HEK293 (cell line): ENCODE data around the gene CFL1.

ENCODE experiments used
- ZBTB10 ChIP-seq: fragments of 450-650 bp; formaldehyde crosslinking; IDR thresholded peaks from 2 replicates; pipeline ENCODE4 v1.5.1; 2016; ENCODE audit warnings: missing biosample characterization, missing genetic modification characterization
- ZNF776 ChIP-seq: fragments of 450-650 bp; formaldehyde crosslinking; IDR thresholded peaks from 2 replicates; pipeline ENCODE4 v1.5.0; 2017; ENCODE audit warnings: missing biosample characterization, missing genetic modification characterization, borderline replicate concordance
- TF ChIP-seq, protein P1 (sequence below): fragments of 450-650 bp; formaldehyde crosslinking; IDR thresholded peaks from 2 replicates; pipeline ENCODE4 v1.5.1; 2016; ENCODE audit warnings: missing biosample characterization, missing genetic modification characterization
- TF ChIP-seq, protein P2 (sequence below): fragments of 450-650 bp; formaldehyde crosslinking; IDR thresholded peaks from 2 replicates; pipeline ENCODE4 v1.5.1; 2016; ENCODE audit warnings: missing biosample characterization, missing genetic modification characterization

DNA sequence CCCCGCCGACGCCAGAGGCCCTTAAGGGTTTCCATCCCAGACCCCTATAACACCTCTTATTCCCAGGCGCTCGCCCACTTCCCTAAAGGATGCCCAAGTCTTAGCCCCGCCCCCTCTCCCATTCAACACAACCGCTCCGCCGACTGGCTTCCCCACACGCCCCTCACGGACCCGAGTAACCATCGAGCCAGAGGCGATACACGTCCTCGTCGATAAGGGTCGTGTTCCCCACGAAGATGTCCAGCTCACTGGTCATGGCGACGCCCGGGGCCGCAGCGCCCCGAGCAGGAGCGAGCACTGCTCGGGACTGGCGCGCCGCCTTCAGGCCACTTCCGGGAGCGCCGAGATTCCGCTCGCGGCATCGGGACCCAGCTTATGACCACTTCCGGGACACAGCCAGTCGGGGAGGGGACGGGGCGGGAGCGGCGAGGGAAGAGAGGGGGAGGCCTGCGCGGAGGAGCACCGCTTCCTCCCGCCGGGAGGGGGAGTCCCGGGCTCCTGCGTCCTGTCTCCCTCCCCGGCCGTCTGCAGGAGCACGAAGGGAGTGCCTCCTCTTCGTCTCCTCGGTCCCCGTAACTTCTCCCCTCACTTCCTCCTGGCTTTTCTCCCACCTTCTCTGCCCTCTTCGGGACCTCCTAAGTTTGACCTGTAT is 30.3 kb upstream of the CFL1 start, which contains the start of gene FIBP:
- TF ChIP-seq, protein P1, sequence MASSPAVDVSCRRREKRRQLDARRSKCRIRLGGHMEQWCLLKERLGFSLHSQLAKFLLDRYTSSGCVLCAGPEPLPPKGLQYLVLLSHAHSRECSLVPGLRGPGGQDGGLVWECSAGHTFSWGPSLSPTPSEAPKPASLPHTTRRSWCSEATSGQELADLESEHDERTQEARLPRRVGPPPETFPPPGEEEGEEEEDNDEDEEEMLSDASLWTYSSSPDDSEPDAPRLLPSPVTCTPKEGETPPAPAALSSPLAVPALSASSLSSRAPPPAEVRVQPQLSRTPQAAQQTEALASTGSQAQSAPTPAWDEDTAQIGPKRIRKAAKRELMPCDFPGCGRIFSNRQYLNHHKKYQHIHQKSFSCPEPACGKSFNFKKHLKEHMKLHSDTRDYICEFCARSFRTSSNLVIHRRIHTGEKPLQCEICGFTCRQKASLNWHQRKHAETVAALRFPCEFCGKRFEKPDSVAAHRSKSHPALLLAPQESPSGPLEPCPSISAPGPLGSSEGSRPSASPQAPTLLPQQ (tag by site-specific recombination), result peak; percentile 60
- TF ChIP-seq ZNF776 (tag by site-specific recombination) (no peak), ZBTB10 (peak; percentile 14)
- TF ChIP-seq, protein P2, sequence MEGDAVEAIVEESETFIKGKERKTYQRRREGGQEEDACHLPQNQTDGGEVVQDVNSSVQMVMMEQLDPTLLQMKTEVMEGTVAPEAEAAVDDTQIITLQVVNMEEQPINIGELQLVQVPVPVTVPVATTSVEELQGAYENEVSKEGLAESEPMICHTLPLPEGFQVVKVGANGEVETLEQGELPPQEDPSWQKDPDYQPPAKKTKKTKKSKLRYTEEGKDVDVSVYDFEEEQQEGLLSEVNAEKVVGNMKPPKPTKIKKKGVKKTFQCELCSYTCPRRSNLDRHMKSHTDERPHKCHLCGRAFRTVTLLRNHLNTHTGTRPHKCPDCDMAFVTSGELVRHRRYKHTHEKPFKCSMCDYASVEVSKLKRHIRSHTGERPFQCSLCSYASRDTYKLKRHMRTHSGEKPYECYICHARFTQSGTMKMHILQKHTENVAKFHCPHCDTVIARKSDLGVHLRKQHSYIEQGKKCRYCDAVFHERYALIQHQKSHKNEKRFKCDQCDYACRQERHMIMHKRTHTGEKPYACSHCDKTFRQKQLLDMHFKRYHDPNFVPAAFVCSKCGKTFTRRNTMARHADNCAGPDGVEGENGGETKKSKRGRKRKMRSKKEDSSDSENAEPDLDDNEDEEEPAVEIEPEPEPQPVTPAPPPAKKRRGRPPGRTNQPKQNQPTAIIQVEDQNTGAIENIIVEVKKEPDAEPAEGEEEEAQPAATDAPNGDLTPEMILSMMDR, result peak; percentile 96
